DOHH2 (cell line): Measurements from ENCODE around the gene OXNAD1.

ENCODE experiments used
- EZH2phosphoT487 ChIP-seq: fragments of 200-600 bp; sonication (generic); IDR thresholded peaks from 2 replicates; pipeline ENCODE4 v1.6.1; 2017; ENCODE audit warnings: borderline replicate concordance, mild to moderate bottlenecking, antibody characterized with exemption, low read length, moderate library complexity, mixed read lengths
- TF ChIP-seq, protein P1 (sequence below): fragments of 200-600 bp; sonication (generic); IDR thresholded peaks from one replicate; pipeline ENCODE4 v1.5.1; 2014; ENCODE audit warnings: antibody characterized with exemption, mild to moderate bottlenecking, low read depth, low read length; ENCODE audit not compliant: poor library complexity, severe bottlenecking

DNA sequence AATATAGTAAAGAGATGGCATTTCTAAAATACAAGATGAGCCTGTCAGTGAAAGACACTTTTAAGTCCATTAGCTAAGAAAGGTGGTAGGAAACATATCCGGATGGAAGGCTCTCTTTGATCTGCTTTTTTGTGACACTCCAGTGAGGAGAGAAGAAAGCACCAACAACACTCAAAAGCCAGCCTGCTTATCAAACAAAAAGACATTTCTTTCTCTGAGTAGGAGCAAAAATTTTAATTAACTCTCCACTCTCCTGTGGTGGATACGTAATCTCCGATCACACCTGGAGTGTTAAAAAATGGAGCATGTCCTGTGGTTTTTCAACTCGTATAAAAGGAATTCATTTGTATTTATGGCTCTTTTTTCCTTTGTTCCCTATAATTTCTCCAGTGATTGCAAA lies 65.3 kb downstream of the OXNAD1 start:
- TF ChIP-seq, protein P1, sequence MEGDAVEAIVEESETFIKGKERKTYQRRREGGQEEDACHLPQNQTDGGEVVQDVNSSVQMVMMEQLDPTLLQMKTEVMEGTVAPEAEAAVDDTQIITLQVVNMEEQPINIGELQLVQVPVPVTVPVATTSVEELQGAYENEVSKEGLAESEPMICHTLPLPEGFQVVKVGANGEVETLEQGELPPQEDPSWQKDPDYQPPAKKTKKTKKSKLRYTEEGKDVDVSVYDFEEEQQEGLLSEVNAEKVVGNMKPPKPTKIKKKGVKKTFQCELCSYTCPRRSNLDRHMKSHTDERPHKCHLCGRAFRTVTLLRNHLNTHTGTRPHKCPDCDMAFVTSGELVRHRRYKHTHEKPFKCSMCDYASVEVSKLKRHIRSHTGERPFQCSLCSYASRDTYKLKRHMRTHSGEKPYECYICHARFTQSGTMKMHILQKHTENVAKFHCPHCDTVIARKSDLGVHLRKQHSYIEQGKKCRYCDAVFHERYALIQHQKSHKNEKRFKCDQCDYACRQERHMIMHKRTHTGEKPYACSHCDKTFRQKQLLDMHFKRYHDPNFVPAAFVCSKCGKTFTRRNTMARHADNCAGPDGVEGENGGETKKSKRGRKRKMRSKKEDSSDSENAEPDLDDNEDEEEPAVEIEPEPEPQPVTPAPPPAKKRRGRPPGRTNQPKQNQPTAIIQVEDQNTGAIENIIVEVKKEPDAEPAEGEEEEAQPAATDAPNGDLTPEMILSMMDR, result no peak
- TF ChIP-seq EZH2phosphoT487, result no peak
